ENCODE measurements around the gene MAOB. TPM values are rescaled to one million over a fixed set of nuclear protein-coding genes. Genes with fewer than 3 reads are reported as not detected.
"Not testable (repeated sequence)": the region's sequence is repeated elsewhere in the genome, so short reads cannot be mapped to it uniquely, and the experiment has no call there.

Gene MAOB
- total RNA-seq, 1 experiment from 2014 or later = not detected

GRCh38 chrX:43733699-43734098 is 148.6 kb downstream of the MAOB start:
- no peaks in the 10 kb centered on the region for H3K9me3 Mint-ChIP-seq (ENCODE audit: unreplicated experiment)
- POLR2A ChIA-PET = no interaction called here

GRCh38 chrX:43731086-43731485 is 151.2 kb downstream of the MAOB start:
- H3K4me3 Mint-ChIP-seq (ENCODE audit: unreplicated experiment) = no peak overlapping the region
- TF ChIP-seq CTCF (IDR thresholded peaks at IDR 0.05; ENCODE audit: unreplicated experiment) = no peak
- H3K36me3 Mint-ChIP-seq (ENCODE audit: insufficient read depth, unreplicated experiment) = peaks cover 36% of the 10 kb centered on the region
- H3K9me3 Mint-ChIP-seq (ENCODE audit: unreplicated experiment) = peaks cover 5% of the 10 kb centered on the region
- H3K27me3 Mint-ChIP-seq (ENCODE audit: insufficient read depth, unreplicated experiment) = peaks cover 59% of the 10 kb centered on the region
- H3K27ac Mint-ChIP-seq (ENCODE audit: low read depth, unreplicated experiment) = no peak overlapping the region
- BruUV-seq (replicated peaks) = no TSS peak
- CTCF ChIA-PET = no interaction called here
- intact Hi-C loops (cut with micrococcal nuclease) = no loop called here
- no peak for DNase-seq (ENCODE audit: unreplicated experiment)
- H3K4me1 Mint-ChIP-seq (ENCODE audit: insufficient read depth, unreplicated experiment) = no peaks in the 10 kb centered on the region
- POLR2A ChIA-PET = interaction anchor here (0.7 kb wide), 1 partner anchor 49 kb away, joined by 3 read pairs; no protein-coding TSS in a partner anchor

More at GRCh38 chrX:43733699-43734098, 148.6 kb downstream of the MAOB start:
- no peak for DNase-seq (ENCODE audit: unreplicated experiment)
- Mint-ChIP-seq H3K27ac (ENCODE audit: low read depth, unreplicated experiment) (no peak overlapping the region), H3K27me3 (ENCODE audit: insufficient read depth, unreplicated experiment) (peaks cover 54% of the 10 kb centered on the region), H3K36me3 (ENCODE audit: insufficient read depth, unreplicated experiment) (peaks cover 49% of the 10 kb centered on the region), H3K4me1 (ENCODE audit: insufficient read depth, unreplicated experiment) (no peaks in the 10 kb centered on the region), H3K4me3 (ENCODE audit: unreplicated experiment) (no peak overlapping the region)
- intact Hi-C loops (cut with micrococcal nuclease) = no loop called here
- no peak for TF ChIP-seq CTCF (IDR thresholded peaks at IDR 0.05; ENCODE audit: unreplicated experiment)
- BruUV-seq (replicated peaks) = no TSS peak
- CTCF ChIA-PET = no interaction called here

GRCh38 chrX:43728966-43729365 is 153.3 kb downstream of the MAOB start:
- ChIA-PET CTCF (no interaction called here), POLR2A (no interaction called here)
- DNase-seq (ENCODE audit: unreplicated experiment) = no peak
- TF ChIP-seq CTCF (IDR thresholded peaks at IDR 0.05; ENCODE audit: unreplicated experiment) = no peak
- H3K4me1 Mint-ChIP-seq (ENCODE audit: insufficient read depth, unreplicated experiment) = no peaks in the 10 kb centered on the region
- peaks cover 7% of the 10 kb centered on the region for H3K9me3 Mint-ChIP-seq (ENCODE audit: unreplicated experiment)
- H3K27me3 Mint-ChIP-seq (ENCODE audit: insufficient read depth, unreplicated experiment) = peaks cover 78% of the 10 kb centered on the region
- peaks cover 21% of the 10 kb centered on the region for H3K36me3 Mint-ChIP-seq (ENCODE audit: insufficient read depth, unreplicated experiment)
- intact Hi-C loops (cut with micrococcal nuclease) = no loop called here
- no peak overlapping the region for H3K27ac Mint-ChIP-seq (ENCODE audit: low read depth, unreplicated experiment)
- no TSS peak for BruUV-seq (replicated peaks)
- H3K4me3 Mint-ChIP-seq (ENCODE audit: unreplicated experiment) = no peak overlapping the region

- DNase-seq (ENCODE audit: unreplicated experiment) = no peak
- no peak for TF ChIP-seq CTCF (IDR thresholded peaks at IDR 0.05; ENCODE audit: unreplicated experiment)
- Mint-ChIP-seq H3K36me3 (ENCODE audit: insufficient read depth, unreplicated experiment) (peaks cover 11% of the 10 kb centered on the region), H3K27me3 (ENCODE audit: insufficient read depth, unreplicated experiment) (peaks cover 71% of the 10 kb centered on the region), H3K9me3 (ENCODE audit: unreplicated experiment) (peaks cover 7% of the 10 kb centered on the region), H3K4me1 (ENCODE audit: insufficient read depth, unreplicated experiment) (no peaks in the 10 kb centered on the region), H3K27ac (ENCODE audit: low read depth, unreplicated experiment) (no peak overlapping the region), H3K4me3 (ENCODE audit: unreplicated experiment) (no peak overlapping the region)
- BruUV-seq (replicated peaks) = no TSS peak
- intact Hi-C loops (cut with micrococcal nuclease) = no loop called here
- ChIA-PET POLR2A (no interaction called here), CTCF (interaction anchor here (0.6 to 1.4 kb wide), 2 partner anchors 11 to 1807 kb away, joined by 3 read pairs; no protein-coding TSS in a partner anchor)
Measured at GRCh38 chrX:43728002-43728401, 154.2 kb downstream of the MAOB start.

- H3K36me3 Mint-ChIP-seq (ENCODE audit: insufficient read depth, unreplicated experiment); intact Hi-C loops (cut with micrococcal nuclease); DNase-seq (ENCODE audit: unreplicated experiment); H3K9me3 Mint-ChIP-seq (ENCODE audit: unreplicated experiment); BruUV-seq (replicated peaks); H3K27ac Mint-ChIP-seq (ENCODE audit: low read depth, unreplicated experiment); H3K4me1 Mint-ChIP-seq (ENCODE audit: insufficient read depth, unreplicated experiment); H3K4me3 Mint-ChIP-seq (ENCODE audit: unreplicated experiment); POLR2A ChIA-PET: not testable (repeated sequence)
- CTCF ChIA-PET = interaction anchor here (1.4 kb wide), 1 partner anchor 12 kb away, joined by 3 read pairs; no protein-coding TSS in a partner anchor
- H3K27me3 Mint-ChIP-seq (ENCODE audit: insufficient read depth, unreplicated experiment) = peaks cover 70% of the 10 kb centered on the region
Measured at GRCh38 chrX:43727254-43727653, 155.0 kb downstream of the MAOB start.

GRCh38 chrX:43725227-43725626 is 157.0 kb downstream of the MAOB start:
- CTCF ChIA-PET = interaction anchor here (0.6 kb wide), 1 partner anchor 25 kb away, joined by 3 read pairs; no protein-coding TSS in a partner anchor
- intact Hi-C loops (cut with micrococcal nuclease); H3K36me3 Mint-ChIP-seq (ENCODE audit: insufficient read depth, unreplicated experiment); H3K4me1 Mint-ChIP-seq (ENCODE audit: insufficient read depth, unreplicated experiment); H3K4me3 Mint-ChIP-seq (ENCODE audit: unreplicated experiment); DNase-seq (ENCODE audit: unreplicated experiment); H3K27ac Mint-ChIP-seq (ENCODE audit: low read depth, unreplicated experiment); H3K9me3 Mint-ChIP-seq (ENCODE audit: unreplicated experiment); BruUV-seq (replicated peaks): not testable (repeated sequence)
- peaks cover 49% of the 10 kb centered on the region for H3K27me3 Mint-ChIP-seq (ENCODE audit: insufficient read depth, unreplicated experiment)
- POLR2A ChIA-PET = interaction anchor here (0.8 to 1.0 kb wide), 2 partner anchors 11 to 74 kb away, joined by 4 read pairs; no protein-coding TSS in a partner anchor

Data from MCF 10A (cell line).